22Rv1 (cell line): Measurements from ENCODE around the gene TAF5L.

Experiments used
- ZFX ChIP-seq: fragments of 450-650 bp; IDR thresholded peaks from 2 replicates; pipeline ENCODE4 v1.6.1; 2017; ENCODE audit warnings: antibody characterized with exemption, borderline replicate concordance
- TF ChIP-seq, protein P1 (sequence below): fragments of 450-650 bp; IDR thresholded peaks from 2 replicates; pipeline ENCODE4 v1.5.1; 2017; ENCODE audit warnings: mild to moderate bottlenecking

DNA sequence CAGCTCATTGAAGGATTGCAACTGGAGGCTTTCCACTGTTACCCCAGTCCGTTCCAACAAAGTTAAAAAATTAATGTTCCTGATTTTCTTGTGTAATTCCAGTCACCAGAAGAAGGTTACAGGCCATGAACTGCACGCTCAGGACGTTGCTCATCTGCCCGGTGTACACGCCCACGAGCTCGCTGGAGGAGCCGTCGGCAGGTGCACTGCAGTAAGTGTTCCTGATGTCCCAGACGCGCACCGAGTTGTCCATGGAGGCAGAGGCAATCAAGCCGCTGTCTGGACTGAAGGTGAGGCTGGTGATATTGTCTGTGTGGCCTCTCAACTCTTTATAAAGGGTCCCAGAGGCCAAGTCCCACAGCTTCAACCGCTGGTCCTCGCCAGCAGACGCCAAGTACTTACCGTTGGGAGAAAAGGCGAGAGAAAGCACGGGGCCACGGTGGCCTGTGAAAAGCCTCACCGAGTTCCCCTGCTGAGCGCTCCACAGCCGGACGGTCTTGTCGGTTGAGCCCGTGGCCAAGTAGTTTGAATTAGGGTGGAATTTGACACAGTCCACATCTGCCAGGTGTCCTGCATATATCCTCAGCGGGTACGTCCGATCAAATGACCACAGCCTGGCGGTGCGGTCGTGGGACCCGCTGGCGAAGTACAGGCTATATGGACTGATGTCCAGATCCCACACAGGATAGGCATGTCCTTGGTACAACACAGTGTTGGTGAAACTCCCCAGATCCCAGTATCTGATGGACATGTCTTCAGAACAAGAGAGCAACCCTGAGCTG, 31.5 kb downstream of the TAF5L start:
- TF ChIP-seq, protein P1, sequence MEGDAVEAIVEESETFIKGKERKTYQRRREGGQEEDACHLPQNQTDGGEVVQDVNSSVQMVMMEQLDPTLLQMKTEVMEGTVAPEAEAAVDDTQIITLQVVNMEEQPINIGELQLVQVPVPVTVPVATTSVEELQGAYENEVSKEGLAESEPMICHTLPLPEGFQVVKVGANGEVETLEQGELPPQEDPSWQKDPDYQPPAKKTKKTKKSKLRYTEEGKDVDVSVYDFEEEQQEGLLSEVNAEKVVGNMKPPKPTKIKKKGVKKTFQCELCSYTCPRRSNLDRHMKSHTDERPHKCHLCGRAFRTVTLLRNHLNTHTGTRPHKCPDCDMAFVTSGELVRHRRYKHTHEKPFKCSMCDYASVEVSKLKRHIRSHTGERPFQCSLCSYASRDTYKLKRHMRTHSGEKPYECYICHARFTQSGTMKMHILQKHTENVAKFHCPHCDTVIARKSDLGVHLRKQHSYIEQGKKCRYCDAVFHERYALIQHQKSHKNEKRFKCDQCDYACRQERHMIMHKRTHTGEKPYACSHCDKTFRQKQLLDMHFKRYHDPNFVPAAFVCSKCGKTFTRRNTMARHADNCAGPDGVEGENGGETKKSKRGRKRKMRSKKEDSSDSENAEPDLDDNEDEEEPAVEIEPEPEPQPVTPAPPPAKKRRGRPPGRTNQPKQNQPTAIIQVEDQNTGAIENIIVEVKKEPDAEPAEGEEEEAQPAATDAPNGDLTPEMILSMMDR = no peak
- TF ChIP-seq ZFX = no peak
